Measurements from ENCODE around the gene ZFYVE28. TPM values are rescaled to one million over a fixed set of nuclear protein-coding genes. Genes with fewer than 3 reads are reported as not detected.
"Not testable (repeated sequence)": the region's sequence is repeated elsewhere in the genome, so short reads cannot be mapped to it uniquely, and the experiment has no call there.

The ZFYVE28 gene
- total and polyA plus RNA-seq, 11 donors = 2.6 to 11.9 (median 5.5) TPM

- intact Hi-C loops (cut with DNase I) = no loop called here
Observed at GRCh38 chr4:2276581-2277325, 141.7 kb downstream of the ZFYVE28 start.

GRCh38 chr4:2275546-2276251, 142.7 kb downstream of the ZFYVE28 start:
- Histone ChIP-seq H3K9me3 (no peaks in the 10 kb centered on the region), H3K36me3 (no peaks in the 10 kb centered on the region), H3K27me3 (no peaks in the 10 kb centered on the region), H3K4me1 (no peaks in the 10 kb centered on the region), H3K27ac (no peak overlapping the region), H3K4me3 (no peak overlapping the region)
- ATAC-seq (no peak), DNase-seq (peak in 3 of 5 donors; percentile 4 to 49 (median 23))
- TF ChIP-seq CTCF (IDR thresholded peaks at IDR 0.05) (no peak), POLR2A (IDR thresholded peaks at IDR 0.05) (no peak)
- 93 to 95% (median 93%) methylated on average over 41 to 44 of the region's 44 CpGs for WGBS, 4 donors
- intact Hi-C loops (cut with DNase I) = no loop called here

More at GRCh38 chr4:2276581-2277325, 141.7 kb downstream of the ZFYVE28 start:
- Histone ChIP-seq H3K27ac (no peak overlapping the region), H3K4me1 (no peaks in the 10 kb centered on the region), H3K4me3 (no peak overlapping the region), H3K36me3 (no peaks in the 10 kb centered on the region), H3K9me3 (no peaks in the 10 kb centered on the region), H3K27me3 (no peaks in the 10 kb centered on the region)
- ATAC-seq (no peak), DNase-seq (peak in 3 of 5 donors; percentile 7 to 23 (median 9))
- WGBS, 4 donors = 94 to 95% (median 95%) methylated on average over 30 of the region's 30 CpGs
- no peak for TF ChIP-seq CTCF (IDR thresholded peaks at IDR 0.05)
- TF ChIP-seq POLR2A (IDR thresholded peaks at IDR 0.05) = no peak

GRCh38 chr4:2275044-2275397, 143.4 kb downstream of the ZFYVE28 start:
- WGBS, 4 donors = 92 to 95% (median 93%) methylated on average over 7 to 10 of the region's 10 CpGs
- H3K9me3 ChIP-seq; H3K4me3 ChIP-seq; H3K36me3 ChIP-seq; H3K4me1 ChIP-seq; ATAC-seq; intact Hi-C loops (cut with DNase I); H3K27ac ChIP-seq; H3K27me3 ChIP-seq: not testable (repeated sequence)
- peak in 2 of 5 donors; percentile 16 to 17 for DNase-seq

GRCh38 chr4:2274320-2275043, 144.0 kb downstream of the ZFYVE28 start:
- TF ChIP-seq CTCF (IDR thresholded peaks at IDR 0.05) = no peak
- no peak for TF ChIP-seq POLR2A (IDR thresholded peaks at IDR 0.05)
- intact Hi-C loops (cut with DNase I) = no loop called here
- Histone ChIP-seq H3K9me3 (no peaks in the 10 kb centered on the region), H3K27me3 (no peaks in the 10 kb centered on the region), H3K4me3 (no peak overlapping the region), H3K36me3 (no peaks in the 10 kb centered on the region), H3K27ac (no peak overlapping the region), H3K4me1 (peaks cover 0 to 6% (median 3%) of the 10 kb centered on the region in 12 donors)
- DNase-seq (peak in 2 of 5 donors; percentile 14 to 51), ATAC-seq (no peak)
- WGBS, 4 donors = 88 to 93% (median 91%) methylated on average over 21 of the region's 21 CpGs
